ENCODE measurements around the gene NHLRC4.

NHLRC4 gene

GRCh38 chr16:556474-557173, 10.2 kb upstream of the NHLRC4 start:
- Mint-ChIP-seq H3K36me3 (peaks cover 10% of the 10 kb centered on the region), H3K4me3 (no peak overlapping the region), H3K27ac (no peak overlapping the region), H3K4me1 (no peaks in the 10 kb centered on the region), H3K9me3 (no peaks in the 10 kb centered on the region)
- DNase-seq (ENCODE audit: low spot score in 2 of 2) (no peak), ATAC-seq (no peak)

GRCh38 chr16:557463-558297, 9.1 kb upstream of the NHLRC4 start:
- Mint-ChIP-seq H3K9me3 (no peaks in the 10 kb centered on the region), H3K4me1 (no peaks in the 10 kb centered on the region), H3K4me3 (no peak overlapping the region), H3K36me3 (peaks cover 7% of the 10 kb centered on the region), H3K27ac (no peak overlapping the region)
- no peak for DNase-seq (ENCODE audit: low spot score in 2 of 2)
- ATAC-seq, result no peak

- Mint-ChIP-seq H3K36me3 (peaks cover 2% of the 10 kb centered on the region), H3K4me3 (no peak overlapping the region)
Observed at GRCh38 chr16:558298-559020, 8.3 kb upstream of the NHLRC4 start.

GRCh38 chr16:559021-559380, 7.8 kb upstream of the NHLRC4 start:
- H3K9me3 Mint-ChIP-seq, result no peaks in the 10 kb centered on the region
- no peaks in the 10 kb centered on the region for H3K4me1 Mint-ChIP-seq
- H3K4me3 Mint-ChIP-seq, result no peak overlapping the region
- no peak overlapping the region for H3K27ac Mint-ChIP-seq
- ATAC-seq (no peak), DNase-seq (ENCODE audit: low spot score in 2 of 2) (no peak)
- no peaks in the 10 kb centered on the region for H3K36me3 Mint-ChIP-seq

More at GRCh38 chr16:558298-559020, 8.3 kb upstream of the NHLRC4 start:
- ATAC-seq (no peak), DNase-seq (ENCODE audit: low spot score in 2 of 2) (no peak)
- H3K27ac Mint-ChIP-seq, result no peak overlapping the region
- H3K9me3 Mint-ChIP-seq, result no peaks in the 10 kb centered on the region
- H3K4me1 Mint-ChIP-seq, result no peaks in the 10 kb centered on the region

GRCh38 chr16:559411-560203, 7.2 kb upstream of the NHLRC4 start:
- no peak overlapping the region for H3K4me3 Mint-ChIP-seq

GRCh38 chr16:560204-560700, 6.6 kb upstream of the NHLRC4 start, which contains the start of gene PRR35:
PRR35 (plus strand) TSS chr16:560394; CDS start chr16:563295, 2,901 bp downstream.
- no peaks in the 10 kb centered on the region for H3K4me1 Mint-ChIP-seq
- H3K4me3 Mint-ChIP-seq, result no peak within 1 kb of the TSS
- no peaks in the 10 kb centered on the region for H3K9me3 Mint-ChIP-seq
- no peaks in the 10 kb centered on the region for H3K36me3 Mint-ChIP-seq
- ATAC-seq (no peak), DNase-seq (ENCODE audit: low spot score in 2 of 2) (no peak)
- H3K27ac Mint-ChIP-seq, result no peak within 1 kb of the TSS

More at GRCh38 chr16:559411-560203, 7.2 kb upstream of the NHLRC4 start:
- H3K4me1 Mint-ChIP-seq, result no peaks in the 10 kb centered on the region
- no peaks in the 10 kb centered on the region for H3K9me3 Mint-ChIP-seq
- DNase-seq (ENCODE audit: low spot score in 2 of 2) (no peak), ATAC-seq (no peak)
- H3K27ac Mint-ChIP-seq, result no peak overlapping the region
- H3K36me3 Mint-ChIP-seq, result no peaks in the 10 kb centered on the region

- no peaks in the 10 kb centered on the region for H3K36me3 Mint-ChIP-seq
- DNase-seq (ENCODE audit: low spot score in 2 of 2), result no peak
- no peaks in the 10 kb centered on the region for H3K9me3 Mint-ChIP-seq
- no peaks in the 10 kb centered on the region for H3K4me1 Mint-ChIP-seq
- ATAC-seq, result no peak
- no peak overlapping the region for H3K27ac Mint-ChIP-seq
- H3K4me3 Mint-ChIP-seq, result no peak overlapping the region
Observed at GRCh38 chr16:560701-561412, 5.9 kb upstream of the NHLRC4 start.

GRCh38 chr16:561413-561794, 5.4 kb upstream of the NHLRC4 start:
- H3K36me3 Mint-ChIP-seq, result no peaks in the 10 kb centered on the region

GRCh38 chr16:561957-562938, 4.6 kb upstream of the NHLRC4 start:
- DNase-seq (ENCODE audit: low spot score in 2 of 2), result no peak
- Mint-ChIP-seq H3K36me3 (no peaks in the 10 kb centered on the region), H3K9me3 (no peaks in the 10 kb centered on the region), H3K4me3 (no peak overlapping the region), H3K27ac (no peak overlapping the region), H3K4me1 (peaks cover 10% of the 10 kb centered on the region)
- no peak for ATAC-seq

More at GRCh38 chr16:561413-561794, 5.4 kb upstream of the NHLRC4 start:
- no peak overlapping the region for H3K4me3 Mint-ChIP-seq
- ATAC-seq (no peak), DNase-seq (ENCODE audit: low spot score in 2 of 2) (no peak)
- peaks cover 1% of the 10 kb centered on the region for H3K4me1 Mint-ChIP-seq
- no peak overlapping the region for H3K27ac Mint-ChIP-seq
- no peaks in the 10 kb centered on the region for H3K9me3 Mint-ChIP-seq

GRCh38 chr16:563072-563644, 3.6 kb upstream of the NHLRC4 start:
- Mint-ChIP-seq H3K9me3 (no peaks in the 10 kb centered on the region), H3K36me3 (no peaks in the 10 kb centered on the region), H3K27ac (no peak overlapping the region), H3K4me1 (peaks cover 10% of the 10 kb centered on the region), H3K4me3 (no peak overlapping the region)
- no peak for DNase-seq (ENCODE audit: low spot score in 2 of 2)
- ATAC-seq, result no peak

GRCh38 chr16:564690-565418, 2.0 kb upstream of the NHLRC4 start:
- Mint-ChIP-seq H3K36me3 (no peaks in the 10 kb centered on the region), H3K9me3 (no peaks in the 10 kb centered on the region), H3K4me1 (peaks cover 17% of the 10 kb centered on the region), H3K4me3 (no peak overlapping the region), H3K27ac (no peak overlapping the region)
- ATAC-seq (no peak), DNase-seq (ENCODE audit: low spot score in 2 of 2) (no peak)

GRCh38 chr16:565419-566330, 1.1 kb upstream of the NHLRC4 start:
- H3K9me3 Mint-ChIP-seq, result no peaks in the 10 kb centered on the region
- H3K4me3 Mint-ChIP-seq, result no peak overlapping the region
- no peak for DNase-seq (ENCODE audit: low spot score in 2 of 2)
- no peaks in the 10 kb centered on the region for H3K36me3 Mint-ChIP-seq
- H3K4me1 Mint-ChIP-seq, result peaks cover 19% of the 10 kb centered on the region
- no peak overlapping the region for H3K27ac Mint-ChIP-seq
- no peak for ATAC-seq

Data from stimulated activated effector memory CD8-positive, alpha-beta T cell treated with anti-CD3 and anti-CD28 coated beads, Interleukin-12 subunit alpha, Interleukin-12 subunit beta, amount 100 ng/mL, for 72 hours (primary cell).